IPS-NIHi11 (cell line): Measurements from ENCODE around the gene CSMD2.

Source experiments
- DNase-seq: peaks from one replicate; pipeline ENCODE4 v3.0.0; 2012; ENCODE audit warnings: mixed read lengths, low spot score

CSMD2 gene

DNA sequence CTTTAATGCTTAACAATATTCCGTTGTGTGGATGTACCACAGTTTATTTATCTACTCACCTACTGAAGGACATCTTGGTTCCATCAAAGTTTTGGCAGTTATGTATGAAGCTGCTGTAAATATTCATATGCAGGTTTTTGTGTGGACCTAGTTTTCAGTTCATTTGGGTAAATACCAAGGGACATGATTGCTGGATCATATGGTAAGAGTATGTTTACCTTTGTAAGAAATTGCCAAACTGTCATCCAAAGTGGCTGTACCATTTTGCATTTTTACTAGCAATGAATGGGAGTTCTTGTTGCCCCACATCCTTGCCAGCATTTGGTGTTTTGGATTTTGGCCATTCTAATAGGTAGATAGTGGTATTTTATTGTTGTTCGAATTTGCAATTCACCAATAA lies 682.6 kb downstream of the CSMD2 start:
- no peak for DNase-seq

GRCh38 chr1:33477451-33477850 lies 687.6 kb downstream of the CSMD2 start:
- no peak for DNase-seq

DNA sequence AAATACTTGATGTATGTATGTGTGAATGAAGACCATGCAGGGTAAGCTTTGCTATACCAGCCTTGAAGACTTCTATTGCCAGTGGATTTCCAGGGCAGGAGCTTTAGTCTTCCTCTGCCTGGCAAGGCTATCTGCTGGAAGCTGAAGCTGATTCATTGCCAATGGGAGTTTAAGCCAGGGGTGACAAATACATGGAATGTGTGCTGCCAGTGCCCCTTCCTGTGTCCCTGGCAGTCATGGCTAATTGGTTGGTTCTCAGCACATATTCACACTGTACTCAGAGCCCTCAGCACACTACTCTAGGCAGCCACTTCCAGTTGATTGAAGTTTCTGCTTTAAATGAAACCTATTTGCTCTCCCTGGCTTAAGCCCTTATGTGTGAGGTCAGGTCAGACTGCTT lies 691.1 kb downstream of the CSMD2 start:
- DNase-seq = no peak

GRCh38 chr1:33472269-33472980 lies 692.6 kb downstream of the CSMD2 start, which contains the start of gene ZSCAN20:
Gene ZSCAN20 (plus strand): TSS chr1:33472645. CDS start chr1:33479289, 6,644 bp downstream.
- DNase-seq = peak; percentile 99

GRCh38 chr1:33471416-33471815 lies 693.6 kb downstream of the CSMD2 start:
- no peak for DNase-seq

- peak; percentile 89 for DNase-seq
Observed at GRCh38 chr1:33470495-33471012, 694.5 kb downstream of the CSMD2 start.

- DNase-seq = no peak
Observed at GRCh38 chr1:33469691-33470090, 695.3 kb downstream of the CSMD2 start.

- DNase-seq = no peak
Observed at GRCh38 chr1:33468967-33469366, 696.1 kb downstream of the CSMD2 start.

DNA sequence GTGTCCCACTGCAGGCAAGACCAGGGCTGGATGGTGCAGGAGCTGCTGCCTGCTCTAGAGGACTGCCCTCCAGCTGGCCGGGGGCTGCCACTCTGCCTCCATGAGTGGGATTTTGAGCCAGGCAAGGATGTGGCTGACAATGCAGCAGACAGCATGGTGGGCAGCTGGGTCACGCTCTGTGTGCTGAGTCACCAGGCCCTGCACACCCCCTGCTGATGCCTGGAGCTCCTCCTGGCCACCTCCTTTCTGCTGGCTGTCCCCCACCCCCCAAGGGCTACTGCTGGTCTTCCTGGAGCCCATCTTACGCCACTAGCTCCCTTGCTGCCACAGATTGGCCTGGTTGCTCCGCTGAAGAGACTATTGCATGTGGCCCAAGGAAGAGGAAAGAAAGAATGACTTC lies 696.5 kb downstream of the CSMD2 start:
- DNase-seq = no peak

DNA sequence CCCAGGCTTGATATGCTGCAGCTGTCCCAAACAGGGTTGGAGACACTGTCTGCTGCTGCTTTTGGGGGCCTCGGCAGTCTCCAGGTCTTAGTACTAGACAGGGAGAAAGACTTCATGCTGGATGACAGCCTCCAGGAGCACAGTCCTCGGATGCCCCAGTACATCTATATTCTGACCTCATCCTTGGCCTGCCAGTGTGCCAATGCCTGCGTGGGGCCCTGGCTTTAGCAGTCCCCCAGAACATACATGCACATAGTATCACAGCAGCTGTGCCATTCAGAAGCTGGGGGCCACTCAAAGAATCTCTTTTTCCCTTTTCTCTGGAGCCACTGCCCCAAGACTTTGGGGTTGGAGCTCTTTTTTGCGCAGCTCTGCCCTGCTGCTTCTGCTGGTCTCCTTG lies 697.0 kb downstream of the CSMD2 start:
- no peak for DNase-seq

DNA sequence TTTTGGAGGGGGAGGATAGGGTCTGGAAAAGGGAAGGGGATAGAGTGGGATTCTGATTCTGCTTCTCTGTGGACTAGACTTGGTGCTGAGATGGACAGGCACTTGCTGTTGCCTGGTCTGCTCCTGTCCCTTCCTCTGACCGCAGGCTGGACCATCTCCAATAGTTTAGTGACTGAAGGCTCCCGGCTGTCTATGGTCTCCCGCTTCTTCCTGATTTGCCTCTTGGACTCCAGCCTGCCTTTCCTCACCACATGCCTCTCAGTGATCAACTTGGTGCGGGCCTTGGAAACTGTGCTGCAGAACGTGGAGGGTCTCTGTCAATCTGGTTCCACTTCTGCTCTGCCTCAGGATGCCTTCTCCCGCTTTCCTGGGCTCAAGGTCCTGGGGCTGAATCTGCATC lies 698.9 kb downstream of the CSMD2 start:
- no peak for DNase-seq

- no peak for DNase-seq
Observed at GRCh38 chr1:33465316-33465715, 699.7 kb downstream of the CSMD2 start.

DNA sequence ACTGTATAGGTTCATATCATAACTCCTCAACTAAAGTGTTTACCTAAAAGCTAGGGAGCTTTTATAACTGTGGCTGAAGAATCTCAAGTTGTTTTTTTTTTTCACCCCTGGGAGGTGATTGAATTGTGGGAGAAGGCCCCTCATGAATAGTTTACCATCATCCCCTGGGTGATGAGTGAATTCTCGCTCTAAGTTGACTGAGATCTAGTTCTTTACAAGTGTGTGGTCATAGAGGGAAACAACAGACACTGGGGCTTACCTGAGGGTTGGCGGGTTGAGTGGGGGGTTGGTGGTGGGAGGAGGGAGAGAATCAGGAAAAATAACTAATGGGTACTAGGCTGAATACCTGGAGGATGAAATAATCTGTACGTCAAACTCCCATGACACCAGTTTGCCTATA lies 700.5 kb downstream of the CSMD2 start:
- no peak for DNase-seq
